GM10266 (cell line): ENCODE data around the gene KLK4.

Experiments used
- DNase-seq: peaks from one replicate; pipeline ENCODE4 v3.0.0; 2012; ENCODE audit errors: extremely low spot score
- CTCF ChIP-seq: IDR thresholded peaks from 2 replicates; pipeline ENCODE4 v1.5.1; 2012; ENCODE audit warnings: mild to moderate bottlenecking, low read depth; ENCODE audit not compliant: control insufficient read depth, insufficient read depth; ENCODE audit errors: missing control alignments

Gene KLK4

GRCh38 chr19:50870417-50871089 lies 40.6 kb downstream of the KLK4 start:
- DNase-seq, result no peak
- TF ChIP-seq CTCF, result no peak

DNA sequence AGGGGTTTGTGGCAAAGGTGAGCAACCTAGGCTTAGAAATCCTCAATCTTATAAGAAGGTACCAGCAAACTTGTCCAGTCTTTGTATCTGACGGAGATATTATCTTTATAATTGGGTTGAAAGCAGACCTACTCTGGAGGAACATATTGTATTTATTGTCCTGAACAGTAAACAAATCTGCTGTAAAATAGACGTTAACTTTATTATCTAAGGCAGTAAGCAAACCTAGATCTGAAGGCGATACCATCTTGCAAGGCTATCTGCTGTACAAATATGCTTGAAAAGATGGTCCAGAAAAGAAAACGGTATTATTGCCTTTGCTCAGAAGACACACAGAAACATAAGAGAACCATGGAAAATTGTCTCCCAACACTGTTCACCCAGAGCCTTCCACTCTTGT lies 41.7 kb downstream of the KLK4 start:
- DNase-seq, result no peak
- TF ChIP-seq CTCF, result no peak

- DNase-seq, result no peak
Observed at GRCh38 chr19:50861496-50862286, 49.5 kb downstream of the KLK4 start.

DNA sequence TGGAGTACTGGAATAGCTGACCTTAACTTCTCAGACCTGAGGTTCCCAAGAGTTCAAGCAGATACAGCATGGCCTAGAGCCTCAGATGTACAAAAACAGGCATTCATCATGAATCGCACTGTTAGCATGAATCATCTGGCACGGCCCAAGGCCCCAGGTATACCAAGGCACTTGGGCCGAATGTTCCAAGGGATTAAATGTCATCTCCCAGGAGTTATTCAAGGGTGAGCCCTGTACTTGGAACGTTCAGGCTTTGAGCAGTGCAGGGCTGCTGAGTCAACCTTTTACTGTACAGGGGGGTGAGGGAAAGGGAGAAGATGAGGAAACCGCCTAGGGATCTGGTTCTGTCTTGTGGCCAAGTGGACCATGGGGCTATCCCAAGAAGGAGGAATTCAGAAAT lies 50.2 kb downstream of the KLK4 start:
- TF ChIP-seq CTCF, result no peak
- DNase-seq, result no peak

More at GRCh38 chr19:50861496-50862286, 49.5 kb downstream of the KLK4 start:
- no peak for TF ChIP-seq CTCF

DNA sequence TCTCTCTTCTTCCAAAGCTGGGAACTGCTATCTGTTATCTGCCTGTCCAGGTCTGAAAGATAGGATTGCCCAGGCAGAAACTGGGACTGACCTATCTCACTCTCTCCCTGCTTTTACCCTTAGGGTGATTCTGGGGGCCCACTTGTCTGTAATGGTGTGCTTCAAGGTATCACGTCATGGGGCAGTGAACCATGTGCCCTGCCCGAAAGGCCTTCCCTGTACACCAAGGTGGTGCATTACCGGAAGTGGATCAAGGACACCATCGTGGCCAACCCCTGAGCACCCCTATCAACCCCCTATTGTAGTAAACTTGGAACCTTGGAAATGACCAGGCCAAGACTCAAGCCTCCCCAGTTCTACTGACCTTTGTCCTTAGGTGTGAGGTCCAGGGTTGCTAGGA lies 51.3 kb downstream of the KLK4 start:
- no peak for TF ChIP-seq CTCF
- no peak for DNase-seq

DNA sequence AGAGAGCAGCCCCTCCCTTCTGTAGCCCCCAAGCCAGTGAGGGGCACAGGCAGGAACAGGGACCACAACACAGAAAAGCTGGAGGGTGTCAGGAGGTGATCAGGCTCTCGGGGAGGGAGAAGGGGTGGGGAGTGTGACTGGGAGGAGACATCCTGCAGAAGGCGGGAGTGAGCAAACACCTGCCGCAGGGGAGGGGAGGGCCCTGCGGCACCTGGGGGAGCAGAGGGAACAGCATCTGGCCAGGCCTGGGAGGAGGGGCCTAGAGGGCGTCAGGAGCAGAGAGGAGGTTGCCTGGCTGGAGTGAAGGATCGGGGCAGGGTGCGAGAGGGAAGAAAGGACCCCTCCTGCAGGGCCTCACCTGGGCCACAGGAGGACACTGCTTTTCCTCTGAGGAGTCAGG lies 52.3 kb downstream of the KLK4 start:
- no peak for DNase-seq
- no peak for TF ChIP-seq CTCF

GRCh38 chr19:50857366-50857765 lies 53.8 kb downstream of the KLK4 start:
- DNase-seq, result no peak
- TF ChIP-seq CTCF, result no peak
